Activated CD8-positive, alpha-beta memory T cell treated with anti-CD3 and anti-CD28 coated beads, Interleukin-2, amount 50 U/mL, for 1 hour (primary cell): Measurements from ENCODE around the gene CGRRF1.

Experiments
- DNase-seq: peaks from one replicate; pipeline ENCODE4 v3.0.0-alpha.2; 2020; ENCODE audit errors: extremely low read depth

The CGRRF1 gene

GRCh38 chr14:54489731-54490444, 19.8 kb upstream of the CGRRF1 start:
- DNase-seq = no peak

- no peak for DNase-seq
These were observed 19.1 kb upstream of the CGRRF1 start for GRCh38 chr14:54490445-54491175.

- no peak for DNase-seq
These were observed 16.4 kb upstream of the CGRRF1 start for GRCh38 chr14:54493293-54493692.

- no peak for DNase-seq
These were observed 12.5 kb upstream of the CGRRF1 start for GRCh38 chr14:54497224-54497623.

- no peak for DNase-seq
These were observed 11.6 kb upstream of the CGRRF1 start for GRCh38 chr14:54498095-54498531.

GRCh38 chr14:54498579-54498978, 11.1 kb upstream of the CGRRF1 start:
- DNase-seq = no peak

- DNase-seq = no peak
These were observed 9.0 kb upstream of the CGRRF1 start for GRCh38 chr14:54500744-54501143.

- DNase-seq = no peak
These were observed 8.2 kb upstream of the CGRRF1 start for GRCh38 chr14:54501480-54501879.

GRCh38 chr14:54502602-54503001, 7.1 kb upstream of the CGRRF1 start:
- no peak for DNase-seq

GRCh38 chr14:54503486-54503885, 6.2 kb upstream of the CGRRF1 start:
- no peak for DNase-seq

GRCh38 chr14:54512393-54512792, 2.7 kb downstream of the CGRRF1 start:
- DNase-seq = no peak

- no peak for DNase-seq
These were observed 6.0 kb downstream of the CGRRF1 start for GRCh38 chr14:54515670-54516069.

- no peak for DNase-seq
These were observed 7.0 kb downstream of the CGRRF1 start for GRCh38 chr14:54516709-54517108.

- DNase-seq = no peak
These were observed 14.7 kb downstream of the CGRRF1 start for GRCh38 chr14:54524410-54524809.

- no peak for DNase-seq
These were observed 19.3 kb downstream of the CGRRF1 start for GRCh38 chr14:54528973-54529372.

GRCh38 chr14:54529811-54530210, 20.1 kb downstream of the CGRRF1 start:
- DNase-seq = no peak

GRCh38 chr14:54532111-54533012, 22.7 kb downstream of the CGRRF1 start:
- no peak for DNase-seq

- no peak for DNase-seq
These were observed 23.4 kb downstream of the CGRRF1 start for GRCh38 chr14:54533100-54533499.

- DNase-seq = no peak
These were observed 25.4 kb downstream of the CGRRF1 start for GRCh38 chr14:54535126-54535525.

- DNase-seq = no peak
These were observed 25.9 kb downstream of the CGRRF1 start for GRCh38 chr14:54535646-54536045.

- no peak for DNase-seq
These were observed 27.9 kb downstream of the CGRRF1 start for GRCh38 chr14:54537651-54538050.

GRCh38 chr14:54538055-54538454, 28.3 kb downstream of the CGRRF1 start:
- no peak for DNase-seq
